ENCODE data around the gene ASIP. TPM values are rescaled to one million over a fixed set of nuclear protein-coding genes. Genes with fewer than 3 reads are reported as not detected.
"Not testable (repeated sequence)": the region's sequence is repeated elsewhere in the genome, so short reads cannot be mapped to it uniquely, and the experiment has no call there.

ASIP gene
- total RNA-seq, 1 donor from 2014 or later = not detected

DNA sequence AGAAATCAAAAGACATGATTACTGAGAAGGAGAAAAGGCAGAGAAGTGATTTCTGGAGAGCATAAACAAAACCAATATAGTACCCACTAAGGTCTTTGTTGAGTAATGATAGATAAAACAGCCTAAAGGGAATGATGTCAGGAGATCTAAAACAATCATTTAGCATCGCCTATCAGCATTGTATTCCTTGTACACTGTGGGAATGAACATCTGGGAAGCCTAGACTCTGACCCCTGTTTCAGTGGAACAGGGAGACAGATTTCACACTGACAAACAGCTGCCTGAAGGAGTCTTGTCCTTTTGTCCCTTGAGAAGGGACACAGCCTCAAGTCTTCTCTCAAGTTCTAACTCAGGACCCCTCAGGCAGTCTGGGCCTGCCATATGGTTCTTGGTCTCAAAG is 1.7 kb downstream of the ASIP start:
- DNase-seq = no peak

DNA sequence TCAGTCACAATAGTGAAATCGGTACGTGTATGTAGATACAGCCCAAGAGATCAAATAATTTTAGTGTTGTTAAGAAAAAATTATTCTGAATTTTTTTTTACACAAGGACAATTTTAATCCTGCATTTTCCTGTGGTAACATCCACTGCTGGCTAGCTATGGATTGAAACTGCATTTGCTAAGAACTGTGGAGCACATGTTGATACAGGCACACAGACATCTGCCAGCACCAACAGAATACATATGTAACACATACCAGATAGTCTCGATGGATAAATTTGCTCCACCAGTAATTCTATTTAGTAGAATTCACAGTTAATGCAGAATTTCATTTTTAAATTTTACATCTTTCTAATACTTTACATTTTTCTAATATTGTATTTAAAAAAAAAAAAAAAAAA is 2.2 kb downstream of the ASIP start:
- DNase-seq = no peak

DNA sequence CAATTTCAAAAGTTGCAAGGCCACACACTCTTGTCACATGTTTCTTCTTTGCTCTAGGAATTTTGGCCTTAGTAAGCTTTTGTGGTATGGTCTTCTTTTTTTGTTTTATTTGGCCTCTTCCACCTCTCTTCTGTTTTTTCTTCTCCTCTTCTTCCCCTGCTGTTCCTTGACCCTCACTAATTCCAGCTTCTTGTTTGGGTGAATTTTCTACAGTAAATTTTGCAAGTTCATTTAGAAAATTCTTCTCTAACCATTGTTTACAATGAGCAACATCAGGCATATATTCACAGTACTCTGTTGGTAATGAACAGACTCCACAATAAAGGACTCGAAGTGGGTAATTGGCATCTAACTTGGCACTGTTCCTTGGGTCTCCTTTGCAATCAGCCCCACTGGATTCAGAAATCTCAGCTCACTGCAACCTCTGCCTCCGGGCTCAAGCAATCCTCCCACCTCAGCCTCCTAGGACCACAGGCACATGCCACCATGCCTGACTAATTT is 5.0 kb downstream of the ASIP start:
- no peak for DNase-seq

DNA sequence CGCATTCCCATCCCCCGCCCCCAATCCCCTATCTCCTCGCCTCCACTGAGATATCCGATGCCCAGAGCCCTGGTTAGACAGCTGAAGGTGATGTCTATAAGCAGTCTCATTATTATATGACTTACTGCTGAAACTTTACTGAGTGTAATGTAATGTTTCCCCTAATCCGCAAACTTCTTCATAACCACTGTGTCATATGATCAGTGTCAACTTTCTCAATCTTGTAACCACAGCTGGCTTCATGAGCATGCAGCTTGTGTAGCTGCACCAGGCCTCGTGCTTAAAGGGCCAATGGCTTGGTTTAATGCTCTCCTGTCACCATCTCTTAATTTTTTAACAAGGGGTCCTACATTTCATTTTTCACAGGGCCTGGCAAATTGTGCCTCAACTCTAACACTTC is 8.1 kb downstream of the ASIP start:
- DNase-seq = peak; percentile 32

DNA sequence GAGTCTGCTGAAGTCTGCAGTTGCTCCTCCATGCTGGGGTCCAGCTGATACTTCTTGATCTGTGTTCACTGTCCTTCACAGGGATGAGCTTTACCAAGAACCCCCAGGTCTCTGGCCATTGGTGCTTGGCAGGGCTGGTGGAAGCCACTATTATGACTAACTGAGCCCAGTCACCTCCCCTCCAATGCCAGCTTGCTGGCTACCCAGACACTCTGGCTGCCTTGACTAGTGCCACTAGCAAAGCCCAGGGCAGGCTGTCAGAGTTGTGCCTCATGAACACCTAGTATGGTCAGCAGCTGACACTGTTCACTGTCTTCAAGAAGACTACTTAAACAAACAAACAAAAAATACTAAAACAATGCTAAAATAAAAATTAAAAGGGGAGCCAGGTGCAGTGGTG is 8.8 kb downstream of the ASIP start:
- DNase-seq = no peak

DNA sequence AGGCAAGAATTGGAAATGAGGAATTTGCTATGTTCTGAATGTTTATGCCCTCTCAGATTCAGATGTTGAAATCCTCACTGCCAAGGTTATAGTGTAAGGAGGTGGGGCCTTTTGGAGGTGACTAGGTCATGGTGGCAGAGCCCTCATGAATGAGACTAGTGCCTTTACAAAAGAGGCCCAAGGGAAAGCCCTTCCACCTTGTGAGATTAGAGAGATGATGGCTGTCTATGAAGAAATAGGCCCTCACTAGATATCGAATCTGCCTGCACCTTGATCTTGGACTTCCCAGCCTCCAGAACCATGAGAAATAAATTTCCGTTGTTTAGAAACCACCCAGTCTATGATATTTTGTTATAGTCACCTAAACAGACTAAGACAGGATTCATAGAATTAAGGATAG is 10.4 kb downstream of the ASIP start:
- DNase-seq = no peak

DNA sequence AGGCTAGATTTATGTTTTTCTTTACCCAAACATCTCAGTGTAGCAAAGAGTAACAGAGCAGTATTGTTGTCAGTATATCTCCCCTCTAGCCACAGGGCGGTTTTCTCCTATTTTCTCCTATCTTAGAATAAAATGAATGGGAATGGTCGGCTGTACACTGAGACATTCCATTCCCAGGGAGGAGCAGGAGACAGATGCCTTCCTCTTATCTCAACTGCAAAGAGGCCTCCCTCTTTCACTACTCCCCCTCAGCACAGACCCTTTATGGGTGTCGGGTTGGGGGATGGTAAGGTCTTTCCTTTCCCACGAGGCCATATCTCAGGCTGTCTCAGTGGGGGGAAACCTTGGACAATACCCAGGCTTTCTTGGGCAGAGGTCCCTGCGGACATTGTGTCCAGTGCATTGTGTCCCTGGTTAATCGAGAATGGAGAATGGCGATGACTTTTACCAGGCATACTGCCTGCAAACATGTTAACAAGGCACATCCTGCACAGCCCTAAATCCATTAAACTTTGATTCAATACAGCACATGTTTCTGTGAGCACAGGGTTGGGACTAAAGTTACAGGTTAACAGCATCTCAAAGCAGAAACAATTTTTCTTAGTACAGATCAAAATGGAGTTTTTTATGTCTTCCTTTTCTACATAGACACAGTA is 11.3 kb downstream of the ASIP start:
- DNase-seq = not testable (repeated sequence)

DNA sequence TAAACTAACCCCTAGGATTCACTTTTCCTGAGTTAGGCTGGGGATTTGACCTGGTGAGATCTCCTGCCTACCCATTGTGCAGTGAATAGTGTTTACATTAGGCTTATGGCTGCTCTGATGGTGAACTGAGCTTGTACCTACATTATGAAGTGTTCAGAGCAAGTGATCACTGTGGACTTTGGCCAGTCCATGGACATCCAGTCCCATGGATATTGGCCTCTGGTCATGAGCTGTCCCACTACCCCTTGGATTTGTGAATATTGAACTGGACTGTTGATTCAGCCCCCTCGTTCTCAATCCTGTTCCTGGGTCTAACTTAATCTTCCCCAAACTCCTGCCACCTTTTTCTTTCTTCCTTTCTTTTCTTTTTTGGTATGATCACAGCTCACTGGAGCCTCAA is 13.8 kb downstream of the ASIP start:
- DNase-seq = no peak

DNA sequence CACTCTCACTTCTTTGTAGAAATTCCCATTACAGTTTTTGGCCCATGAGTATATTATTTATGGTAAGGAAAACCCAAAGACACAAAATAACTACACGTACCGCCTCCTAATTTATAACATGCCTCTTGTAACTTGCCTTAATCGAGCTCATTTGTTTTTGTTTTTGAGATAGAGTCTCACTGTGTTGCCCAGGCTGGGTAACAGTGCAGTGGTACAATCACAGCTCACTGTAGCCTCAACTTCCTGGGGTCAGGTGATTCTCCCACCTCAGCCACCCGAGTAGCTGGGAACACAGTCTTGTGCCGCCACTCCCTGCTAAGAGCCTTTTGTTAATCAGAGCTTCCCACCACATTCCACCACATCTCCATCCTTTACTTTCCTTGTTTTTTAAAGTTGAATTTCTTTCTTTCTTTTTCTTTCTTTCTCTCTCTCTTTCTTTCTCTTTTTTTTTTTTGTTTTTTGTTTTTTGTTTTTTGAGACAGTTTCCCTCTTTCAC is 15.5 kb downstream of the ASIP start:
- no peak for DNase-seq

DNA sequence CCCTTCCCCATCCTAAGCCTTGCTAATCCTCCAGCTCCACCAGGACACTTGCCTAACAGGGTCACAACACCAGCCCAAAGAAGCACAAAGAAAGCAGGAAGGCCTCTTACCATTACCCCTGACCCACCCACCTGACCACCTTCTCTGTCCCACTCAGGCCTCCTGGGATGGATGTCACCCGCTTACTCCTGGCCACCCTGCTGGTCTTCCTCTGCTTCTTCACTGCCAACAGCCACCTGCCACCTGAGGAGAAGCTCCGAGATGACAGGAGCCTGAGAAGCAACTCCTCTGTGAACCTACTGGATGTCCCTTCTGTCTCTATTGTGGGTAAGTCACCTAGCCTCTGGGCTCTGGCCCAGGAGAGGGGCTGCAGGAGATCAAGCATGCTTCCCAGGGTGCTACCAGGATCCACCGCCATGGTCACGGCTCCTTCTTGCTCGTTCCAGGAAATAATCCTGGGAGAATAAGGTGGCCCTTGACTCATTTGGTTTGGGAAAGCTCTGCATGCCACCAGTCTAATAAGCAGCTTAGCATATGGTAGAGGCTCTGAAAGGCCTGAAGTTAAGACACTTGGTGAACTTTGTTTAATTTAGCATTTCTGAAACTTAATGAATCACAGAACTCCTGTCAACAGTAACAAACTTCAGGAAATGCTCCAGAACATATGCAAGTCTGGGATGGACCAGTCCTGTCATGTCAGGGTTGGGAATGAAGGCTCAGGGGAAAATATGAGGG is 19.2 kb downstream of the ASIP start:
- no peak for DNase-seq

DNA sequence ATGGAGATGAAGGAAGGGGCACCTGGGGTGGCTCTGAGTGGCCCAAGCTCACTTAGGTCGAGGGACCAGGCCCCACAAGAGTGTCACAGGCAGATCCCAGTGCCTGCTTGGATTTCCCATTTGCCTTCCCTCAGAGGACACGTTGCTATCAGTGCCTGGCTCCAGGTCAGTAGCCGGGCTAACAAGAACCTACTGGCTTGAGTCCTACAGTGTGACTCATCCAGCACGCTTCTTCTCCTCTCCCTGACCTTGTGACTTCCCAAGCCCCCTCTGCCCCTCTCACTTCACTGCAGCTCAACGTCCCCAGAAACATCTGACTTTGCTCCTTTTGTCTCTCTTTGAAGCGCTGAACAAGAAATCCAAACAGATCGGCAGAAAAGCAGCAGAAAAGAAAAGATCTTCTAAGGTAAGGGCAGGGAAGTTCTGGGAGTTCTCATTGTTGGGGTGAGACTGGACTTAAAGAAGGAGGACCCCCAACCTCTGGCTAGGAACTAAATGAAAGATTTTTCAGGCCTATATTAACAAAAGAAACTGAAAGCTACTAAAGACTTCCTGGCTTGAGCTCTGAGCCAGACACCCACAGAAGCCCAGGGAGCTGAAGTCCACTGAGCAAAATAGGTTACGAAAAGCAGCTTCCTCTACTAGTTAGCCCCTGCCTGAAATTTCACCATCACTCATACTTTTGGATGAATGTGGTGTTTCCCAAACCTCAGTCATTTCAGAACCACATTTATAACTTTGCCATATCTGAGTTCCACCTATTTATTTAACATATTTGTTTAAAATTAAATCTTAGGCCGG is 21.5 kb downstream of the ASIP start:
- DNase-seq = no peak

DNA sequence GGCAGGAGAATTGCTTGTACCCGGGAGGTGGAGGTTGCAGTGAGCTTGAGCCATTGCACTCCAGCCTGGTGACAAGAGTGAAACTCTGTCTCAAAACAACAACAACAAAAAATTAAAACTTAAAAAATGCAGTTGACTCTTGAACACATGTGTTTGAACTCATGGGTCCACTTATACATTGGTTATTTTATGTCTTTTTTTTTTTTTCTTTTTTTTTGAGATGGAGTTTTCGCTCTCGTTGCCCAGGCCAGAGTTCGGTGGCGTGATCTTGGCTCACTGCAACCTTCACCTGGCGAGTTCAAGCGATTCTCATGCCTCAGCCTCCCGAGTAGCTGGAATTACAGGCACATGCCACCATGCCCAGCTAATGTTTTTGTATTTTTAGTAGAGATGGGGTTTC is 22.2 kb downstream of the ASIP start:
- not testable (repeated sequence) for DNase-seq

DNA sequence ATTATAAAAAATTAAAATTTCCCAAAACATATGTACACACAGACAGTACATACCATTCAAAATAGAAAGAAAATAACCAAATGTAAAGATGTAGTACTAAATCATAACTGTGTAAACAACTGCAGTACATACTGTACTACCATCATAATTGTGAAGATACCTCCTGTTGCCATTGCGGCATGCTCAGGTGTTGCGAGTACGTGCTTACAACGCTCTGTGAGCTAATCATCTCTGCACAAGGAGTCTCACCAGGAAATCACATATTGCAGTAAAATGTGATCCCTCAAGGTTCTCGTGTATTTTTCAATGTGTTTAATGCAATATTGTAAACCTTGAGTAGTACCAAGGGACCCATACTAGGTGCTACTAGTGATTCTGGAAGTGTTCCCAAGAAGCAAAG is 22.9 kb downstream of the ASIP start:
- DNase-seq = no peak

DNA sequence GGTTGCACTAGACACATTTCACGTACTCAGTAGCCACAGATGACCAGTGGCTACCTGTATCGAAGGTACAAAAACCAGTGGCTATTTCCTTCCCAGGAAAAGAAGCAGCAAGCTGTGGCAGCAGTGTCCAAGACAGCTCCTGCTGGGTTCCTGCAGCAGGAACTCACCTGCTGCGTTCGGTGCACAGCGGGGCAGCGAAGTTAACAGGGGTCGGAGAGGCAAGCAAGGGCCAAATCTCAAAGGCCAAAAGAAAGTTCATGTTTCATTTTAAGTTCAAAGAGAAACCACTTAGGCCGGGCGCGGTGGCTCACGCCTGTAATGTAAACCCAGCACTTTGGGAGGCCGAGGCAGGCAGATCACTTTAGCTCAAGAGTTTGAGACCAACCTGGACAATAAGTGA is 26.9 kb downstream of the ASIP start:
- DNase-seq = no peak

DNA sequence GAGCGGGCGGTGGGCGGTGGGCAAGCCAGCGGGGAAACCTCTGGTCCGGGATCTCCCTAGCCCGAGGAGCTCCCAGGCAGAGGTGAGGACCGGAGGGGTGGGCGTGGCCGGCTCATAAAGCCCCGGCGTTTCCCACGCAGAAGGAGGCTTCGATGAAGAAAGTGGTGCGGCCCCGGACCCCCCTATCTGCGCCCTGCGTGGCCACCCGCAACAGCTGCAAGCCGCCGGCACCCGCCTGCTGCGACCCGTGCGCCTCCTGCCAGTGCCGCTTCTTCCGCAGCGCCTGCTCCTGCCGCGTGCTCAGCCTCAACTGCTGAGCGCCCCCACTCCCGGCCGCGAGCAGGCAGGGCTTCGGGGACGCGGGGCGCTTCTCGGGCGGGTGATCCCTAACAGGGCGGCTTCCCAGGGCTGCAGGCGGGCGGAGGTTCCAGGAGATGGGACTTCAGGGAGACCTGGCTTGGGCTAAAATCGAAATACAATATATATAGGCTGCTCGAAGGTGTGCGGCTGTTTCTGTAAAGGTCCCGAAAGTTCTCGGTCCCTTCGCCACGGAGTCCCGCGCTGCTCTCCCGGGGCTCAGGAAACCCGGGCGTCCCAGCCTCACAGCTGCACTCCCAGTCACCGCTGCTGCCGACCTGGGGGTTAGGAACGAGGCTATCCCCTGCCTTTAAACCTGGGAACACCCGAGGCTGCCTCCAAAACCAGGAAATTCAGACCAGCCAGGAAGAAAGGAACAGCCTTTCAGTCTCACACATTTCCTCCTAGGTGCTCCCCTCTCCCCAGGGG is 27.8 kb downstream of the ASIP start:
- DNase-seq = peak; percentile 42

DNA sequence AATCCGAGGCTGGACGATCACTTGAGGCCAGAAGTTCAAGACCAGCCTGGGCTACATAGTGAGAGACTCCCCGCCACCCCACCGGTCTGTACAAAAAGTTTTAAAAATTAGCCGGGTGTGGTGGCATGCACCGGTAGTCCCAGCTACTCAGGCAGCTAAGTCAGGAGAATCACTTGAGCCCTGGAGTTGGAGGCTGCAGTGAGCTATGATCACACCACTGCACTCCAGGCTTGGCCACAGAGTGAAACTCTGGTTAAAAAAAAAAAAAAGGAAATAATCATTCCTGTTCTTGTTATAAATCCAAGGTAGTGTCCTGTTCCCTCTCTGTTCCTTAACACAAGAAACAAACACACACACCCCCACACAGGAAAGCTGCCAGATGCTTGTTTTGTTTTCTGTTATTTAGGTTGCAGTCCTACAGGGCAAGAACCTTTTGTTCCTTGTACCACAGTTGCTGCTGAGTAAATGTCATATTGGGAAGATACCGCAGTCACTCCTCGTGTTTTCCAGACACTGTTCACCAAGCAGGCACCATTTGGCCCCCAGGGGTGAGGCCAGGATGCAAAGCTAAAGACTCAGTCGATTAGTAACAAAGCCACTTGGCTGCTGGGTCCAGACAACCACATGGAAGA is 28.9 kb downstream of the ASIP start:
- no peak for DNase-seq

DNA sequence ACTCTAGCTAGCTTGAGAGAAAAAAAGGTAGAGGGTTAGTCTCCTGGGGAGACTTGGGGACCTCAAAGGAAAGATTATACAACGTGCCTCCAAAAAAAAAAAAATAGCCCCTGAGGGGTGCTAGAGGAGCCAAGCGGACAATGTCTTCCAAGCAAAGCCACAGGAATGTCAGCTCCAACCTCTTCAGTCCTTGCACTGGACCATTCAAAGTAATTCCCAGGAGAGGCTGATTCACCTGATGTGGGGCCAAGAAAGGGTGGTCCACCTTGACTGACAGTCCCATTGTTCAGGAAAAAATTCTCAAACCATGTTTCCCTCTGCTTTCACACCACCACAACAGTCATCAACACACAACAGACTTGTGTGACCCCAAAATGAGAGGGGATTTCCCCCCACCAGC is 30.7 kb downstream of the ASIP start:
- no peak for DNase-seq

DNA sequence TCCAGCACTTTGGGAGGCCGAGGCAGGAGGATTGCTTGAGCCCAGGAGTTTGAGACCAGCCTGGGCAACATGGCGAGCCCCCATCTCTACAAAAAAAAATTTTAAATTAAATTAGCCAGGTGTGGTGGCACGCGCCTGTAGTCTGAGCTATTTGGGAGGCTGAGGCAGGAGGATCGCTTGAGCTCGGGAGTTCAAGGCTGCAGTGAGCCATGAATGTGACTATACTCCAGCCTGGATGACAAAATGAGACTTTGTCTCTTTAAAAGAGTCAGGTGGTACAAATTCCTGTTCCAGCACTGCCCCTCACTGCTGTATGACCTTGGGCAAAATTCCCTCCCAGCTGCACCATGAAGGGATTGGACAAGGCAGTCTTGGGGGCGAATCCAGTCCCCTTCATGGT is 33.5 kb downstream of the ASIP start:
- DNase-seq = no peak

DNA sequence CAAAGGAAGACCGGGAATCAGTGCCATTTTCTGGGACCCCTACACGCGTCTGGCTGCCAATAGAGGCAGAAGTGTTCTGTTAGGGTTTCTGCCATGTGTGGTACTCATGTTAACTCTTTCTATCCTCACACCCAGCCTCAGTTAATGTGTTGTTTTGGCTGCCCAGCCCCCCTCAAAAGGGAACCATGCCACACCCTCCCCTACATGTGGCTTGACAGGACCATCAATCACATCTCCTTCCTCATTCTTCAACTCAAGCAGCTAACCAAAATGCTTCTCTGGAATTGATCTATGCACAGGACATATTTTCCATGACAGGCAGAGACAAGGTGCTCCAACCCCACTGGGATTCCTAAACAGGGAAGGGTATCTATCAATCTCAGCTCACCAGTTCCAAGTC is 40.0 kb downstream of the ASIP start:
- DNase-seq = no peak

DNA sequence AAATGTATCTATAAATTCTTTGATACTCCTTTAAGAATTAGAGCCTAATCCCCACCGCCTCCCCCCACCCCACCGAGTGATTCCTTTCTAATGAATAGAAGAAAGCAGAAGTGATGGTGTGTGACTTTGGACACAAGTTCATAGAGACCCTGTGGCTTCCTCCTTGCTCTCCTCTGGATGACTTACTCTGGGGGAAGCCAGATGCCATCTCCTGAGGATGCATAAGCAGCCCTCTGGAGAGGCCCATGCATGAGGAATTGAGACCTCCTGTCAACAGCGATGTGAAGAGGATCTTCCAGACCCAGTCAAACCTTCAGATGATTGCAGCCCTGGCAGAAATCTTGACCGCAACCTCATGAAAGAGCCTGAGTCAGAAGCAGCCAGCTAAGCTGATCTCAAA is 40.8 kb downstream of the ASIP start:
- no peak for DNase-seq

DNA sequence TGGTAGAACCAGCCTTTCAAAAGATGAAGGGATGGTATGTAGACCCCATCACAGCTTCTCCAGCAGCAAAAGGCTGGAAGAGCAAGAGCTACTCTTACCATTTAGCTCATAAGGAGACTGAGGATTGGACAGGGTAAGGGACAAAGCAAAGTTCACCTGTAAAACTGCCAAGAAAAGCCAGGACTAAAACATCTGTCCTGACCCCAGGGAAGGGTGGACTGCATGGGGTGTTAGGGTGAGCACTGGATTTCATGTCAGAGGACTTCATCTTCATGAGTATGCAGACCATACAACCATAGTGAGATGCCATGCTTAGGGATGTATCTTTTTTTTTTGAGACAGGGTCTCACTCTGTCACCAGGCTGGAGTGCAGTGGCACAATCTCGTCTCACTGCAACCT is 42.6 kb downstream of the ASIP start:
- DNase-seq = no peak

DNA sequence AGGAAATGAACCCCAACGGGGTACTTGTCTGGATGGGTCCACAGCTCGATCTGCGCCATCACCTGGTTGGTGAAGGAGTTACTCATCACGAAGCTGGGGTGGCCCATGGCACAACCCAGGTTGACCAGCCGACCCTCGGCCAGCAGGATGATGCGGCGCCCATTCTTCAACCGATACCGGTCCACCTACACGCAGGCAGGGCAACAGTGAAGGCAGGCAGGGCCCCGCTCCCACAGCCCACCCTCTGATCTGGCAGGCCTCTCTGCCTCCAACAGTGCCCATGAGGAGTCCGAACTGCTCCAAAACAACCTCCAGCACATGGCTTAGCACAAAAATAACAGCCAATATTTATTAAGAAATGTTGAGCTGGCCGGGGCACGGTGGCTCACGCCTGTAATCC is 44.2 kb downstream of the ASIP start:
- no peak for DNase-seq

Data from tongue (tissue), 2 donors.